WI38 (cell line): Measurements from ENCODE around the gene CACNA1A.

ENCODE experiments used
- H3K4me3 ChIP-seq: 2 replicates; pipeline ENCODE4 v1.5.1; 2011; ENCODE audit warnings: low read depth, mild to moderate bottlenecking, control low read depth, low read length
- CTCF ChIP-seq: IDR thresholded peaks from 2 replicates; pipeline ENCODE4 v1.5.1; 2012; ENCODE audit warnings: low read depth, mild to moderate bottlenecking, control low read depth, low read length

The CACNA1A gene

GRCh38 chr19:13350759-13351158 is 155.5 kb downstream of the CACNA1A start:
- no peak for TF ChIP-seq CTCF
- no peak overlapping the region for H3K4me3 ChIP-seq

- H3K4me3 ChIP-seq: no peak overlapping the region
- TF ChIP-seq CTCF: no peak
Measured at GRCh38 chr19:13350072-13350471, 156.2 kb downstream of the CACNA1A start.

GRCh38 chr19:13347367-13347766 is 158.9 kb downstream of the CACNA1A start:
- H3K4me3 ChIP-seq: no peak overlapping the region
- TF ChIP-seq CTCF: no peak

- H3K4me3 ChIP-seq: no peak overlapping the region
- TF ChIP-seq CTCF: no peak
Measured at GRCh38 chr19:13343514-13343913, 162.8 kb downstream of the CACNA1A start.

GRCh38 chr19:13342672-13343071 is 163.6 kb downstream of the CACNA1A start:
- no peak for TF ChIP-seq CTCF
- no peak overlapping the region for H3K4me3 ChIP-seq

GRCh38 chr19:13339869-13340268 is 166.4 kb downstream of the CACNA1A start:
- TF ChIP-seq CTCF: no peak

GRCh38 chr19:13337181-13337580 is 169.1 kb downstream of the CACNA1A start:
- TF ChIP-seq CTCF: no peak
- no peak overlapping the region for H3K4me3 ChIP-seq

More at GRCh38 chr19:13339869-13340268, 166.4 kb downstream of the CACNA1A start:
- no peak overlapping the region for H3K4me3 ChIP-seq
